WTC11 (cell line): ENCODE results near the gene PFDN5. TPM values are rescaled to one million over a fixed set of nuclear protein-coding genes. Genes with fewer than 3 reads are reported as not detected.
"Not testable (repeated sequence)": the region's sequence is repeated elsewhere in the genome, so short reads cannot be mapped to it uniquely, and the experiment has no call there.

ENCODE experiments used
- ATAC-seq: fragments of 200-7000 bp; cut with Tn5 transposase; 2 replicates; pipeline ENCODE4 v1.10.0; 2021; ENCODE audit warnings: mild to moderate bottlenecking, moderate library complexity
- CTCF ChIA-PET: fragments of 300-600 bp; sonication (Branson Sonifier 250); formaldehyde crosslinking; loops from one replicate; lab custom pipeline; 2021; ENCODE audit warnings: antibody characterized with exemption; lab: Charles Lee
- POLR2A ChIA-PET: fragments of 350-600 bp; sonication (Branson Sonifier 250); formaldehyde crosslinking; loops from one replicate; lab custom pipeline; 2021; ENCODE audit warnings: antibody characterized with exemption; lab: Charles Lee
- DNase-seq: peaks from one replicate; pipeline ENCODE4 v3.0.0; 2021; ENCODE audit warnings: low spot score
- H3K27ac Mint-ChIP-seq: 2 replicates; pipeline ENCODE4 v1.8.0; 2021; ENCODE audit warnings: mixed read lengths
- H3K27me3 Mint-ChIP-seq: 2 replicates; pipeline ENCODE4 v1.8.0; 2021; ENCODE audit warnings: low read depth, mild to moderate bottlenecking, moderate library complexity, mixed read lengths
- H3K36me3 Mint-ChIP-seq: 2 replicates; pipeline ENCODE4 v1.8.0; 2021; ENCODE audit warnings: mixed read lengths
- H3K4me1 Mint-ChIP-seq: 2 replicates; pipeline ENCODE4 v1.8.0; 2022; ENCODE audit warnings: mixed read lengths
- H3K4me3 Mint-ChIP-seq: 2 replicates; pipeline ENCODE4 v1.8.0; 2021; ENCODE audit warnings: mild to moderate bottlenecking, moderate library complexity, mixed read lengths
- H3K9me3 Mint-ChIP-seq: 2 replicates; pipeline ENCODE4 v1.8.0; 2021; ENCODE audit warnings: mixed read lengths
- ATF1 ChIP-seq: sonication (generic); formaldehyde crosslinking; IDR thresholded peaks from 2 replicates; pipeline ENCODE4 v1.8.1; 2023; ENCODE audit warnings: mild to moderate bottlenecking, moderate library complexity, missing genetic modification reagents
- CREB1 ChIP-seq: sonication (generic); formaldehyde crosslinking; IDR thresholded peaks from 2 replicates; pipeline ENCODE4 v1.8.0; 2023; ENCODE audit warnings: mild to moderate bottlenecking, missing genetic modification reagents
- FOXK1 ChIP-seq: sonication (generic); formaldehyde crosslinking; IDR thresholded peaks from 2 replicates; pipeline ENCODE4 v1.8.0; 2022; ENCODE audit warnings: mild to moderate bottlenecking, moderate library complexity, missing genetic modification reagents
- GABPB1 ChIP-seq: sonication (generic); formaldehyde crosslinking; IDR thresholded peaks from 2 replicates; pipeline ENCODE4 v1.8.1; 2023; ENCODE audit warnings: mild to moderate bottlenecking, missing genetic modification reagents
- JAZF1 ChIP-seq: fragments of 250-450 bp; sonication (Bioruptor Pico); IDR thresholded peaks from 2 replicates; pipeline ENCODE4 v1.9.0; 2021; ENCODE audit warnings: moderate library complexity, mild to moderate bottlenecking, inconsistent platforms
- KAT7 ChIP-seq: sonication (generic); formaldehyde crosslinking; IDR thresholded peaks from 2 replicates; pipeline ENCODE4 v1.8.1; 2023; ENCODE audit warnings: missing genetic modification reagents, mild to moderate bottlenecking, borderline replicate concordance
- NFYB ChIP-seq: sonication (generic); formaldehyde crosslinking; conservative IDR thresholded peaks from 2 replicates; pipeline ENCODE4 v1.8.0; 2022; ENCODE audit warnings: low read depth, missing genetic modification reagents
- NR2C2 ChIP-seq: sonication (generic); formaldehyde crosslinking; IDR thresholded peaks from 2 replicates; pipeline ENCODE4 v1.8.0; 2022; ENCODE audit warnings: mild to moderate bottlenecking, missing genetic modification reagents
- SMAD3 ChIP-seq: sonication (generic); formaldehyde crosslinking; IDR thresholded peaks from 2 replicates; pipeline ENCODE4 v1.8.0; 2022; ENCODE audit warnings: missing genetic modification reagents, mild to moderate bottlenecking, borderline replicate concordance
- ZNF671 ChIP-seq: fragments of 250-450 bp; sonication (Bioruptor Pico); IDR thresholded peaks from 2 replicates; pipeline ENCODE4 v1.8.0; 2021; ENCODE audit warnings: mild to moderate bottlenecking
- total RNA-seq: library from RNA; stranded (reverse); gene quantifications from 3 replicates; pipeline ENCODE4 v1.2.3, GENCODE V29; 2021
- TF ChIP-seq, protein P1 (sequence below): sonication (generic); formaldehyde crosslinking; IDR thresholded peaks from 2 replicates; pipeline ENCODE4 v1.8.0; 2023; ENCODE audit warnings: mild to moderate bottlenecking, missing genetic modification reagents
- TF ChIP-seq, protein P2 (sequence below): sonication (generic); formaldehyde crosslinking; conservative IDR thresholded peaks from 2 replicates; pipeline ENCODE4 v1.8.1; 2023; ENCODE audit warnings: mild to moderate bottlenecking, low read depth, missing genetic modification reagents, moderate library complexity
- TF ChIP-seq, protein P3 (sequence below): sonication (generic); formaldehyde crosslinking; IDR thresholded peaks from 2 replicates; pipeline ENCODE4 v1.8.0; 2023; ENCODE audit warnings: missing genetic modification reagents
- TF ChIP-seq, protein P4 (sequence below): fragments of 250-450 bp; sonication (Bioruptor Pico); IDR thresholded peaks from 2 replicates; pipeline ENCODE4 v1.9.0; 2021; ENCODE audit warnings: moderate library complexity, mild to moderate bottlenecking, inconsistent platforms, borderline replicate concordance
- TF ChIP-seq, protein P5 (sequence below): sonication (generic); formaldehyde crosslinking; IDR thresholded peaks from 2 replicates; pipeline ENCODE4 v1.8.1; 2023; ENCODE audit warnings: mild to moderate bottlenecking, moderate library complexity, missing genetic modification reagents
- TF ChIP-seq, protein P6 (sequence below): sonication (generic); formaldehyde crosslinking; IDR thresholded peaks from 2 replicates; pipeline ENCODE4 v1.8.1; 2023; ENCODE audit warnings: mild to moderate bottlenecking, missing genetic modification reagents, moderate library complexity
- TF ChIP-seq, protein P7 (sequence below): sonication (generic); formaldehyde crosslinking; IDR thresholded peaks from 2 replicates; pipeline ENCODE4 v1.8.0; 2022; ENCODE audit warnings: mild to moderate bottlenecking, missing genetic modification reagents
- TF ChIP-seq, protein P8 (sequence below): fragments of 250-450 bp; sonication (Bioruptor Pico); IDR thresholded peaks from 2 replicates; pipeline ENCODE4 v1.9.0; 2021; ENCODE audit warnings: mild to moderate bottlenecking, borderline replicate concordance

Gene PFDN5
- total RNA-seq, 1 experiment from 2014 or later = 263 TPM

DNA sequence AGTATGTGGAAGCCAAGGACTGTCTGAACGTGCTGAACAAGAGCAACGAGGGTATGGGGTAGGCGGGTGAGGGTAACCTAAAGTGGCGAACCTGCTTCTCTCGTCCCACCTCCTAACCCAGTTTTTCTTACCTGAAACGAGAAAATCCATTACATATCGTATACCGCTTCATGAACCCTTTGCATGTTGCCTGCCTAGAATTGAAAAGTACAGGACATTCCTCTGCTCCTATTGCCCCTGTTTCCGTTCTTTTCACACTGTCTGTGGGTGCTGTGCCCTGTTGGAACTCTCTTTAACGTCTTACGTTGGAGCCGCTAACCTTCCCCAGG lies 513 bp downstream of the PFDN5 start:
- Mint-ChIP-seq H3K36me3 (peaks cover 31% of the 10 kb centered on the region), H3K4me3 (peak overlapping the region; percentile 99), H3K4me1 (peaks cover 23% of the 10 kb centered on the region), H3K27ac (peak overlapping the region; percentile 96), H3K27me3 (no peaks in the 10 kb centered on the region), H3K9me3 (no peaks in the 10 kb centered on the region)
- ATAC-seq (no peak), DNase-seq (no peak)
- POLR2A ChIA-PET = interaction anchor here (0.9 to 2.3 kb wide), 7 partner anchors 26 to 137 kb away, joined by 3 to 19 read pairs (median 6); partner anchors contain the start of genes AAAS, CSAD, ESPL1 and SP1
- TF ChIP-seq JAZF1 (CRISPR knock-in tag) (no peak), ATF1 (CRISPR knock-in tag) (no peak), GABPB1 (CRISPR knock-in tag) (no peak), CREB1 (CRISPR knock-in tag) (no peak), NR2C2 (CRISPR knock-in tag) (no peak), ZNF671 (CRISPR knock-in tag) (no peak), SMAD3 (CRISPR knock-in tag) (no peak), NFYB (no peak), FOXK1 (CRISPR knock-in tag) (no peak), KAT7 (CRISPR knock-in tag) (no peak)
- TF ChIP-seq, protein P1, sequence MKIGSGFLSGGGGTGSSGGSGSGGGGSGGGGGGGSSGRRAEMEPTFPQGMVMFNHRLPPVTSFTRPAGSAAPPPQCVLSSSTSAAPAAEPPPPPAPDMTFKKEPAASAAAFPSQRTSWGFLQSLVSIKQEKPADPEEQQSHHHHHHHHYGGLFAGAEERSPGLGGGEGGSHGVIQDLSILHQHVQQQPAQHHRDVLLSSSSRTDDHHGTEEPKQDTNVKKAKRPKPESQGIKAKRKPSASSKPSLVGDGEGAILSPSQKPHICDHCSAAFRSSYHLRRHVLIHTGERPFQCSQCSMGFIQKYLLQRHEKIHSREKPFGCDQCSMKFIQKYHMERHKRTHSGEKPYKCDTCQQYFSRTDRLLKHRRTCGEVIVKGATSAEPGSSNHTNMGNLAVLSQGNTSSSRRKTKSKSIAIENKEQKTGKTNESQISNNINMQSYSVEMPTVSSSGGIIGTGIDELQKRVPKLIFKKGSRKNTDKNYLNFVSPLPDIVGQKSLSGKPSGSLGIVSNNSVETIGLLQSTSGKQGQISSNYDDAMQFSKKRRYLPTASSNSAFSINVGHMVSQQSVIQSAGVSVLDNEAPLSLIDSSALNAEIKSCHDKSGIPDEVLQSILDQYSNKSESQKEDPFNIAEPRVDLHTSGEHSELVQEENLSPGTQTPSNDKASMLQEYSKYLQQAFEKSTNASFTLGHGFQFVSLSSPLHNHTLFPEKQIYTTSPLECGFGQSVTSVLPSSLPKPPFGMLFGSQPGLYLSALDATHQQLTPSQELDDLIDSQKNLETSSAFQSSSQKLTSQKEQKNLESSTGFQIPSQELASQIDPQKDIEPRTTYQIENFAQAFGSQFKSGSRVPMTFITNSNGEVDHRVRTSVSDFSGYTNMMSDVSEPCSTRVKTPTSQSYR = no peak
- TF ChIP-seq, protein P2, sequence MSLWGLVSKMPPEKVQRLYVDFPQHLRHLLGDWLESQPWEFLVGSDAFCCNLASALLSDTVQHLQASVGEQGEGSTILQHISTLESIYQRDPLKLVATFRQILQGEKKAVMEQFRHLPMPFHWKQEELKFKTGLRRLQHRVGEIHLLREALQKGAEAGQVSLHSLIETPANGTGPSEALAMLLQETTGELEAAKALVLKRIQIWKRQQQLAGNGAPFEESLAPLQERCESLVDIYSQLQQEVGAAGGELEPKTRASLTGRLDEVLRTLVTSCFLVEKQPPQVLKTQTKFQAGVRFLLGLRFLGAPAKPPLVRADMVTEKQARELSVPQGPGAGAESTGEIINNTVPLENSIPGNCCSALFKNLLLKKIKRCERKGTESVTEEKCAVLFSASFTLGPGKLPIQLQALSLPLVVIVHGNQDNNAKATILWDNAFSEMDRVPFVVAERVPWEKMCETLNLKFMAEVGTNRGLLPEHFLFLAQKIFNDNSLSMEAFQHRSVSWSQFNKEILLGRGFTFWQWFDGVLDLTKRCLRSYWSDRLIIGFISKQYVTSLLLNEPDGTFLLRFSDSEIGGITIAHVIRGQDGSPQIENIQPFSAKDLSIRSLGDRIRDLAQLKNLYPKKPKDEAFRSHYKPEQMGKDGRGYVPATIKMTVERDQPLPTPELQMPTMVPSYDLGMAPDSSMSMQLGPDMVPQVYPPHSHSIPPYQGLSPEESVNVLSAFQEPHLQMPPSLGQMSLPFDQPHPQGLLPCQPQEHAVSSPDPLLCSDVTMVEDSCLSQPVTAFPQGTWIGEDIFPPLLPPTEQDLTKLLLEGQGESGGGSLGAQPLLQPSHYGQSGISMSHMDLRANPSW (CRISPR knock-in tag) = no peak
- TF ChIP-seq, protein P3, sequence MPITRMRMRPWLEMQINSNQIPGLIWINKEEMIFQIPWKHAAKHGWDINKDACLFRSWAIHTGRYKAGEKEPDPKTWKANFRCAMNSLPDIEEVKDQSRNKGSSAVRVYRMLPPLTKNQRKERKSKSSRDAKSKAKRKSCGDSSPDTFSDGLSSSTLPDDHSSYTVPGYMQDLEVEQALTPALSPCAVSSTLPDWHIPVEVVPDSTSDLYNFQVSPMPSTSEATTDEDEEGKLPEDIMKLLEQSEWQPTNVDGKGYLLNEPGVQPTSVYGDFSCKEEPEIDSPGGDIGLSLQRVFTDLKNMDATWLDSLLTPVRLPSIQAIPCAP (CRISPR knock-in tag) = no peak
- TF ChIP-seq, protein P4, sequence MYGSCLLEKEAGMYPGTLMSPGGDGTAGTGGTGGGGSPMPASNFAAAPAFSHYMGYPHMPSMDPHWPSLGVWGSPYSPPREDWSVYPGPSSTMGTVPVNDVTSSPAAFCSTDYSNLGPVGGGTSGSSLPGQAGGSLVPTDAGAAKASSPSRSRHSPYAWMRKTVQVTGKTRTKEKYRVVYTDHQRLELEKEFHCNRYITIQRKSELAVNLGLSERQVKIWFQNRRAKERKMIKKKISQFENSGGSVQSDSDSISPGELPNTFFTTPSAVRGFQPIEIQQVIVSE (CRISPR knock-in tag) = no peak
- TF ChIP-seq, protein P5, sequence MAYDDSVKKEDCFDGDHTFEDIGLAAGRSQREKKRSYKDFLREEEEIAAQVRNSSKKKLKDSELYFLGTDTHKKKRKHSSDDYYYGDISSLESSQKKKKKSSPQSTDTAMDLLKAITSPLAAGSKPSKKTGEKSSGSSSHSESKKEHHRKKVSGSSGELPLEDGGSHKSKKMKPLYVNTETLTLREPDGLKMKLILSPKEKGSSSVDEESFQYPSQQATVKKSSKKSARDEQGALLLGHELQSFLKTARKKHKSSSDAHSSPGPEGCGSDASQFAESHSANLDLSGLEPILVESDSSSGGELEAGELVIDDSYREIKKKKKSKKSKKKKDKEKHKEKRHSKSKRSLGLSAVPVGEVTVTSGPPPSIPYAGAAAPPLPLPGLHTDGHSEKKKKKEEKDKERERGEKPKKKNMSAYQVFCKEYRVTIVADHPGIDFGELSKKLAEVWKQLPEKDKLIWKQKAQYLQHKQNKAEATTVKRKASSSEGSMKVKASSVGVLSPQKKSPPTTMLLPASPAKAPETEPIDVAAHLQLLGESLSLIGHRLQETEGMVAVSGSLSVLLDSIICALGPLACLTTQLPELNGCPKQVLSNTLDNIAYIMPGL (CRISPR knock-in tag) = no peak
- TF ChIP-seq, protein P6, sequence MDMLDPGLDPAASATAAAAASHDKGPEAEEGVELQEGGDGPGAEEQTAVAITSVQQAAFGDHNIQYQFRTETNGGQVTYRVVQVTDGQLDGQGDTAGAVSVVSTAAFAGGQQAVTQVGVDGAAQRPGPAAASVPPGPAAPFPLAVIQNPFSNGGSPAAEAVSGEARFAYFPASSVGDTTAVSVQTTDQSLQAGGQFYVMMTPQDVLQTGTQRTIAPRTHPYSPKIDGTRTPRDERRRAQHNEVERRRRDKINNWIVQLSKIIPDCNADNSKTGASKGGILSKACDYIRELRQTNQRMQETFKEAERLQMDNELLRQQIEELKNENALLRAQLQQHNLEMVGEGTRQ = no peak
- TF ChIP-seq, protein P7, sequence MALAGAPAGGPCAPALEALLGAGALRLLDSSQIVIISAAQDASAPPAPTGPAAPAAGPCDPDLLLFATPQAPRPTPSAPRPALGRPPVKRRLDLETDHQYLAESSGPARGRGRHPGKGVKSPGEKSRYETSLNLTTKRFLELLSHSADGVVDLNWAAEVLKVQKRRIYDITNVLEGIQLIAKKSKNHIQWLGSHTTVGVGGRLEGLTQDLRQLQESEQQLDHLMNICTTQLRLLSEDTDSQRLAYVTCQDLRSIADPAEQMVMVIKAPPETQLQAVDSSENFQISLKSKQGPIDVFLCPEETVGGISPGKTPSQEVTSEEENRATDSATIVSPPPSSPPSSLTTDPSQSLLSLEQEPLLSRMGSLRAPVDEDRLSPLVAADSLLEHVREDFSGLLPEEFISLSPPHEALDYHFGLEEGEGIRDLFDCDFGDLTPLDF (CRISPR knock-in tag) = no peak
- TF ChIP-seq, protein P8, sequence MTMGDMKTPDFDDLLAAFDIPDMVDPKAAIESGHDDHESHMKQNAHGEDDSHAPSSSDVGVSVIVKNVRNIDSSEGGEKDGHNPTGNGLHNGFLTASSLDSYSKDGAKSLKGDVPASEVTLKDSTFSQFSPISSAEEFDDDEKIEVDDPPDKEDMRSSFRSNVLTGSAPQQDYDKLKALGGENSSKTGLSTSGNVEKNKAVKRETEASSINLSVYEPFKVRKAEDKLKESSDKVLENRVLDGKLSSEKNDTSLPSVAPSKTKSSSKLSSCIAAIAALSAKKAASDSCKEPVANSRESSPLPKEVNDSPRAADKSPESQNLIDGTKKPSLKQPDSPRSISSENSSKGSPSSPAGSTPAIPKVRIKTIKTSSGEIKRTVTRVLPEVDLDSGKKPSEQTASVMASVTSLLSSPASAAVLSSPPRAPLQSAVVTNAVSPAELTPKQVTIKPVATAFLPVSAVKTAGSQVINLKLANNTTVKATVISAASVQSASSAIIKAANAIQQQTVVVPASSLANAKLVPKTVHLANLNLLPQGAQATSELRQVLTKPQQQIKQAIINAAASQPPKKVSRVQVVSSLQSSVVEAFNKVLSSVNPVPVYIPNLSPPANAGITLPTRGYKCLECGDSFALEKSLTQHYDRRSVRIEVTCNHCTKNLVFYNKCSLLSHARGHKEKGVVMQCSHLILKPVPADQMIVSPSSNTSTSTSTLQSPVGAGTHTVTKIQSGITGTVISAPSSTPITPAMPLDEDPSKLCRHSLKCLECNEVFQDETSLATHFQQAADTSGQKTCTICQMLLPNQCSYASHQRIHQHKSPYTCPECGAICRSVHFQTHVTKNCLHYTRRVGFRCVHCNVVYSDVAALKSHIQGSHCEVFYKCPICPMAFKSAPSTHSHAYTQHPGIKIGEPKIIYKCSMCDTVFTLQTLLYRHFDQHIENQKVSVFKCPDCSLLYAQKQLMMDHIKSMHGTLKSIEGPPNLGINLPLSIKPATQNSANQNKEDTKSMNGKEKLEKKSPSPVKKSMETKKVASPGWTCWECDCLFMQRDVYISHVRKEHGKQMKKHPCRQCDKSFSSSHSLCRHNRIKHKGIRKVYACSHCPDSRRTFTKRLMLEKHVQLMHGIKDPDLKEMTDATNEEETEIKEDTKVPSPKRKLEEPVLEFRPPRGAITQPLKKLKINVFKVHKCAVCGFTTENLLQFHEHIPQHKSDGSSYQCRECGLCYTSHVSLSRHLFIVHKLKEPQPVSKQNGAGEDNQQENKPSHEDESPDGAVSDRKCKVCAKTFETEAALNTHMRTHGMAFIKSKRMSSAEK (CRISPR knock-in tag) = no peak
- CTCF ChIA-PET = interaction anchor here (0.7 to 15.2 kb wide), 28 partner anchors 12 to 248 kb away, joined by 3 to 161 read pairs (median 4); partner anchors contain the start of genes AAAS, CSAD, ESPL1 and TARBP2

DNA sequence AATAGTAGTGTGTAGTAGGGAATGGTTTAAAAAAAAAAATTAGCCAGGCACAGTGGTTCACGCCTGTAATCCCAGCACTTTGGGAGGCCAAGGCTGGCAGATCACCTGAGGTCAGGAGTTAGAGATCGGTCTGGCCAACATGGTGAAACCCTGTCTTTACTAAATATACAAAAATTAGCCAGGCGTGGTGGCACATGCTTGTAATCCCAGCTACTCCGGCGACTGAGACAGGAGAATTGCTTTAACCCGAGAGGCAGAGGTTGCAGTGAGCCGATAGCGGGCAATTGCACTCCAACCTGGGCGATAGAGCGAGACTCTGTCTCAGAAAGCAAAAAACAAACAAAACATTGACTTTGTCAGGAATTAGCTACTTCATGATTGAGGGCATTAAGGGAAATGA lies 1.8 kb downstream of the PFDN5 start:
- Mint-ChIP-seq H3K27ac (peak overlapping the region; percentile 30; the same call in 1 of the 2 replicates), H3K4me3 (peak overlapping the region; percentile 99), H3K36me3 (peaks cover 34% of the 10 kb centered on the region), H3K4me1 (peaks cover 28% of the 10 kb centered on the region)
- H3K9me3 Mint-ChIP-seq, ATAC-seq, H3K27me3 Mint-ChIP-seq, DNase-seq: not testable (repeated sequence)
- ChIA-PET POLR2A (interaction anchor here (0.5 kb wide), 1 partner anchor 118 kb away, joined by 3 read pairs; no protein-coding TSS in a partner anchor), CTCF (interaction anchor here (1.3 to 3.6 kb wide), 3 partner anchors 24 to 55 kb away, joined by 4 to 66 read pairs (median 55); partner anchors contain the start of gene AAAS)
